Effector memory CD8-positive, alpha-beta T cell (primary cell): Measurements from ENCODE around the gene TMED4.
"Not testable (repeated sequence)": the region's sequence is repeated elsewhere in the genome, so short reads cannot be mapped to it uniquely, and the experiment has no call there.

ENCODE experiments used
- ATAC-seq: fragments of 150-1000 bp; cut with Tn5 transposase; replicated peaks from 2 replicates; pipeline ENCODE4 v1.10.0; 2021; ENCODE audit warnings: mild to moderate bottlenecking, moderate library complexity
- DNase-seq, 3 experiments: peaks; one replicate each; pipeline ENCODE4 v3.0.0; 2021
- H3K27ac Mint-ChIP-seq, 2 donors: one replicate each; pipeline ENCODE4 v1.8.0; 2022; ENCODE audit warnings: mild to moderate bottlenecking in 2 of 2, mixed read lengths in 2 of 2, moderate library complexity in 2 of 2
- H3K27me3 Mint-ChIP-seq, 2 donors: one replicate each; pipeline ENCODE4 v1.8.0; 2022; ENCODE audit warnings: mixed read lengths in 2 of 2
- H3K36me3 Mint-ChIP-seq: one replicate; pipeline ENCODE4 v1.8.0; 2022; ENCODE audit warnings: mild to moderate bottlenecking, moderate library complexity, mixed read lengths; ENCODE audit not compliant: insufficient read depth
- H3K4me1 Mint-ChIP-seq, 2 donors: one replicate each; pipeline ENCODE4 v1.8.0; 2022; ENCODE audit warnings: low read depth in 2 of 2, mixed read lengths in 2 of 2
- H3K4me3 Mint-ChIP-seq, 2 donors: one replicate each; pipeline ENCODE4 v1.8.0; 2022; ENCODE audit warnings: mild to moderate bottlenecking in 2 of 2, mixed read lengths in 2 of 2, moderate library complexity in 2 of 2
- H3K9me3 Mint-ChIP-seq, 2 donors: one replicate each; pipeline ENCODE4 v1.8.0; 2022; ENCODE audit warnings: mixed read lengths in 2 of 2

Gene TMED4

GRCh38 chr7:44572771-44573170, 9.3 kb downstream of the TMED4 start:
- no peaks in the 10 kb centered on the region for H3K27me3 Mint-ChIP-seq
- peak overlapping the region in 1 of 2 donors; percentile 99 for H3K27ac Mint-ChIP-seq
- peaks cover 27 to 34% of the 10 kb centered on the region in 2 donors for H3K4me1 Mint-ChIP-seq
- H3K9me3 Mint-ChIP-seq, result no peaks in the 10 kb centered on the region
- H3K4me3 Mint-ChIP-seq, result peak overlapping the region; percentile 96
- ATAC-seq (no peak), DNase-seq (no peak)
- peaks cover 77% of the 10 kb centered on the region for H3K36me3 Mint-ChIP-seq

GRCh38 chr7:44569959-44570358, 12.1 kb downstream of the TMED4 start:
- Mint-ChIP-seq H3K9me3 (no peaks in the 10 kb centered on the region), H3K4me1 (peaks cover 36 to 45% of the 10 kb centered on the region in 2 donors), H3K4me3 (no peak overlapping the region), H3K36me3 (peaks cover 67% of the 10 kb centered on the region), H3K27ac (peak overlapping the region; percentile 19 to 82), H3K27me3 (no peaks in the 10 kb centered on the region)
- ATAC-seq (no peak), DNase-seq (no peak)

DNA sequence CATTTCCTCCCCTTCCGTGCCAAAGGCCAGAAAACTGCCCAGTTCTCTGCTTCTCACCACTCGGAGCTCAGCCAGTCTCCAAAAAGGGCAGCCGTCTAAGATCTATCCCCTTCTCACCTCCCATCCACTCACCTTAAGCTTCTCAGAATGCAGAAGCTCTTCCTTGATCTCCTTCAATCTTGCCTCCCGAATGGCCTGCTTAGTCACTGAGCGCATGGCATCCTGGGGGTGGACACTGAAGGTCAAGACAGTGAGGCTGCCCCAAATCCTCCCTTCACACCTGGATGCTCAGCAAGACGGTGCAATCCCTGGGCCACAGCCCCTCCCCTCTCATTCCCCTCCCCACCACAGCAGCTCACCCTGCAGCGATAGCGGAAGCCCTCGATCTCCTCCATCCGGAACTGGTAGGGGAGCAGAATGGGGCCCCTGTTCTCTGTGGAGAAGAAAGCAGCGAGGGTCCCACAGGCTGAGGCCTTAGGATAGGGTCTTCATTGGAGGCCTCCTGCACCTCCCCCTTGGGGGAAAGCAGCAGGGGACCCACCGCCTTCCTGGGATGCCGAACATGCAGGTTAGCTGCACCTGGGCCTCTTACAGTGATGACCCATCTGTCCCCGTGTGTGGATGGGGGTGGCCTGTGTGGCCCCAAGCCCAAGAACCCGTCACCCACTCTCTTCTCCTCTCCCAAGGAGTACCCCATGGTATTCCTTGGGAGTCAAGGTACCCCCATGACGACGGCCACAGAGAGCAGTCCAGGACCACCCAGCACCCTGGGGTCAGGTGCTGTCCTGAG, 13.1 kb downstream of the TMED4 start:
- Mint-ChIP-seq H3K27ac (peak overlapping the region; percentile 19 to 82), H3K36me3 (peaks cover 65% of the 10 kb centered on the region), H3K4me3 (no peak overlapping the region), H3K9me3 (no peaks in the 10 kb centered on the region), H3K4me1 (peaks cover 28 to 35% of the 10 kb centered on the region in 2 donors), H3K27me3 (no peaks in the 10 kb centered on the region)
- no peak for DNase-seq
- ATAC-seq, result no peak

DNA sequence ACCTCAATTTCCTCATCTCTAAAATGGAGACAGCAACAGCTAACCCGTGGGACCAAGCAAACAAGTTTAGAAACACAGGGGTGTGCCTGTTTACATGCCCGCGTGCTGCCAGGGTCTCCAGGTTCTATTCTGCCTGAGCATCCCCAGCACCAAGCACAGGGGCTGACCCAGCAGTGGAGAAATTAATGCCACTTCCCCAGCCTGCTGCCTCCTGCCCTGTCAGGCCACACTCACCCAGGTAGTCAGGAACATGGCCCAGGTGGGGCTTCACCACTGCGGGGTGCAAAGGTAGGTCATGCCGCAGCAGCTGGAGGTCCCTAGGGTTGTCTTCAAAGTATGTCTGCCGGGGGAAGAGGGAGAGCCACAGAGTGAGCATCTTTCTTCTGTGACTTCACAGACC, 14.1 kb downstream of the TMED4 start:
- DNase-seq (no peak), ATAC-seq (no peak)
- Mint-ChIP-seq H3K27ac (peak overlapping the region in 1 of 2 donors; percentile 35), H3K9me3 (no peaks in the 10 kb centered on the region), H3K4me3 (no peak overlapping the region), H3K36me3 (peaks cover 56% of the 10 kb centered on the region), H3K27me3 (no peaks in the 10 kb centered on the region), H3K4me1 (peaks cover 18 to 24% of the 10 kb centered on the region in 2 donors)

DNA sequence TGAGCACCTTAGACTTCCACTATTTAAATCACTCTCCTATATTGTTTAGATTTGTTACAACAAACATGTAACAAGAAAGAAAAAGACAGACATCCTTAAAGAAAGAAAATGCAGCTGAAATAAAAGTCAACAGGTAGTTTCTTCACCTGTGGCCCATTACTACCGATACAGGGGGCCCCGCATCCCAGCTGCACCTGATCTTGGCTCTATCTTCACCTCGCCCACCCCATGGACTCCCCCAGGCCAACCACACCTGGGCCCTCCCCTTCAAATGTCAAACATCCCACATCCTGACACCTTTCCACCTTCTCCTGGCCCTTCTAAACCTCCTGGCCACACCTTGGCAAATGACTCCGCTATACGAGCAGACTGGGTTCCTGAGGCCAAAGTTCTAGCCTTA, 15.4 kb downstream of the TMED4 start:
- H3K27ac Mint-ChIP-seq, result peak overlapping the region; percentile 27 to 35
- ATAC-seq (no peak), DNase-seq (no peak)
- H3K36me3 Mint-ChIP-seq, result peaks cover 44% of the 10 kb centered on the region
- H3K9me3 Mint-ChIP-seq, result no peaks in the 10 kb centered on the region
- H3K27me3 Mint-ChIP-seq, result no peaks in the 10 kb centered on the region
- H3K4me3 Mint-ChIP-seq, result no peak overlapping the region
- H3K4me1 Mint-ChIP-seq, result peaks cover 13 to 17% of the 10 kb centered on the region in 2 donors

GRCh38 chr7:44565795-44566559, 16.1 kb downstream of the TMED4 start:
- no peak for DNase-seq
- H3K27me3 Mint-ChIP-seq, result no peaks in the 10 kb centered on the region
- H3K4me3 Mint-ChIP-seq, result no peak overlapping the region
- H3K27ac Mint-ChIP-seq, result peak overlapping the region in 1 of 2 donors; percentile 32
- peaks cover 37% of the 10 kb centered on the region for H3K36me3 Mint-ChIP-seq
- H3K9me3 Mint-ChIP-seq, result no peaks in the 10 kb centered on the region
- peaks cover 13 to 17% of the 10 kb centered on the region in 2 donors for H3K4me1 Mint-ChIP-seq
- peak; percentile 32 for ATAC-seq

- peaks cover 13 to 17% of the 10 kb centered on the region in 2 donors for H3K4me1 Mint-ChIP-seq
- H3K9me3 Mint-ChIP-seq, result no peaks in the 10 kb centered on the region
- peak overlapping the region in 1 of 2 donors; percentile 32 for H3K27ac Mint-ChIP-seq
- no peak overlapping the region for H3K4me3 Mint-ChIP-seq
- ATAC-seq, result peak; percentile 92
- H3K36me3 Mint-ChIP-seq, result peaks cover 30% of the 10 kb centered on the region
- peak; percentile 46 to 68 (median 53) for DNase-seq
- H3K27me3 Mint-ChIP-seq, result no peaks in the 10 kb centered on the region
Observed at GRCh38 chr7:44565097-44565794, 16.8 kb downstream of the TMED4 start.

- H3K4me3 Mint-ChIP-seq, result no peak overlapping the region
- ATAC-seq (no peak), DNase-seq (no peak)
- H3K27ac Mint-ChIP-seq, result peak overlapping the region in 1 of 2 donors; percentile 80
- H3K4me1 Mint-ChIP-seq, result peaks cover 13 to 17% of the 10 kb centered on the region in 2 donors
- no peaks in the 10 kb centered on the region for H3K9me3 Mint-ChIP-seq
- peaks cover 23% of the 10 kb centered on the region for H3K36me3 Mint-ChIP-seq
- H3K27me3 Mint-ChIP-seq, result no peaks in the 10 kb centered on the region
Observed at GRCh38 chr7:44564606-44565005, 17.4 kb downstream of the TMED4 start.

DNA sequence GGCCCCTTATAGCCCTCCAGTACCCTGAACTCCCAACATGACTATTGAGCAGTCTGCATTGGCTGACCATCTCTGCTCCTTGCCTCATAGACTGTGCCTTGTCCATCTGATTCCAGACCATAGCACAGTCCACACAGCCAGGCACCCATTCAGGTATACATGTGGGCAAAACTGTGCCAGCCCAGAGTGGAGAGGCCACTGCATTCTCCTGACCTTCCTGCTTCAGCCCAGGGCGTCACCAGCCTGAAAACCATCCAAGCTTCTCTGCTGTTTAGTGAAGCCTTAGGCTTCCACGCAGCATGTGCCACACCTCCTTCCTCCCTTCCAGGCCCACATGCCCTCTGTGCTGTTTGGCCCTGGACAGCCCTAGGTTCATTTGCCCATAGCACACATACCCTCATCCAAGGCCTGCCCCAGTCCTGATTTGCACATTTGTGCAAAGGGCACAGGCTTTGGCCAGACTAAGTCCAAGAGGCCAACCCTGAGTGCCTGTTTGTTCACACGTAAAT, 18.8 kb downstream of the TMED4 start:
- DNase-seq (no peak), ATAC-seq (no peak)
- peaks cover 11% of the 10 kb centered on the region for H3K36me3 Mint-ChIP-seq
- H3K9me3 Mint-ChIP-seq, result no peaks in the 10 kb centered on the region
- H3K4me3 Mint-ChIP-seq, result no peak overlapping the region
- H3K4me1 Mint-ChIP-seq, result peaks cover 13% of the 10 kb centered on the region in 2 donors
- no peaks in the 10 kb centered on the region for H3K27me3 Mint-ChIP-seq
- H3K27ac Mint-ChIP-seq, result peak overlapping the region; percentile 10 to 80

GRCh38 chr7:44562622-44562962, 19.4 kb downstream of the TMED4 start:
- not testable (repeated sequence) for H3K36me3 Mint-ChIP-seq, H3K9me3 Mint-ChIP-seq, ATAC-seq, H3K27ac Mint-ChIP-seq, DNase-seq, H3K27me3 Mint-ChIP-seq, H3K4me3 Mint-ChIP-seq
- H3K4me1 Mint-ChIP-seq, result peaks cover 13 to 14% of the 10 kb centered on the region in 2 donors

- H3K27me3 Mint-ChIP-seq, result no peaks in the 10 kb centered on the region
- no peak overlapping the region for H3K27ac Mint-ChIP-seq
- no peaks in the 10 kb centered on the region for H3K9me3 Mint-ChIP-seq
- H3K4me1 Mint-ChIP-seq, result peaks cover 8 to 9% of the 10 kb centered on the region in 2 donors
- no peak overlapping the region for H3K4me3 Mint-ChIP-seq
- DNase-seq (no peak), ATAC-seq (no peak)
- H3K36me3 Mint-ChIP-seq, result peaks cover under 1% of the 10 kb centered on the region
Observed at GRCh38 chr7:44561962-44562621, 19.9 kb downstream of the TMED4 start.

DNA sequence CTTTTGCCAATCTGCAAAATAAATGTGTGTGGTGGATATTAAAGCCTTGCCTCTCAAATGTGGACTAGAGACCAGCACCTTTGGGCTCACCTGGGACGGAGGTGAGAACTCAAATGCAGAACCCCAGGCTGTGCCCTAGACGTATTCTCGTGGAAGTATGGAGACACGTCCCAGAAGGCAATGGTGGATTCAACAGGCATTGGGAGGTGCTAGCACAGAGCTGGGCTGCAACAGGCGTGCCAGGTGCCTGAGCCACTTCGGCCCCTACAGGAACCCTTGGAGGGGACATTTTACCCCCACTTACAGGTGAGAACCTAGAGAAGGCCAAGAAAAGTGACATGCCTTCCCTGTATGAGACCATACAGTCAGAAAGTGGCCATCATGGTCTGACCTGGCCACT, 20.6 kb downstream of the TMED4 start:
- Mint-ChIP-seq H3K27ac (no peak overlapping the region), H3K9me3 (no peaks in the 10 kb centered on the region), H3K36me3 (no peaks in the 10 kb centered on the region), H3K4me1 (peaks cover 7 to 9% of the 10 kb centered on the region in 2 donors), H3K4me3 (no peak overlapping the region), H3K27me3 (no peaks in the 10 kb centered on the region)
- ATAC-seq (no peak), DNase-seq (no peak)

GRCh38 chr7:44559485-44559884, 22.5 kb downstream of the TMED4 start:
- no peak for DNase-seq
- Mint-ChIP-seq H3K36me3 (no peaks in the 10 kb centered on the region), H3K27me3 (peaks cover 5 to 6% of the 10 kb centered on the region in 2 donors), H3K27ac (no peak overlapping the region), H3K9me3 (no peaks in the 10 kb centered on the region), H3K4me1 (peaks cover 0 to 1% of the 10 kb centered on the region in 2 donors), H3K4me3 (no peak overlapping the region)
- ATAC-seq, result no peak
